HFF-Myc (cell line): Measurements from ENCODE around the gene SYT3.

Experiments
- DNase-seq: peaks from one replicate; pipeline ENCODE4 v3.0.0-alpha.2; 2011; ENCODE audit warnings: low read depth; ENCODE audit errors: extremely low read depth
- H3K4me3 ChIP-seq: replicated peaks from 2 replicates; pipeline ENCODE4 v1.5.1; 2011; ENCODE audit warnings: low read depth, mild to moderate bottlenecking, control low read depth, low read length
- CTCF ChIP-seq: IDR thresholded peaks from 2 replicates; pipeline ENCODE4 v1.5.1; 2012; ENCODE audit warnings: mild to moderate bottlenecking, low read depth, low read length, control low read depth; ENCODE audit errors: missing control alignments

The SYT3 gene

GRCh38 chr19:50573741-50574461 is 65.8 kb downstream of the SYT3 start:
- DNase-seq: no peak
- H3K4me3 ChIP-seq: no peak overlapping the region
- TF ChIP-seq CTCF: no peak
